ENCODE measurements around the gene MYCBPAP.

Gene MYCBPAP

DNA sequence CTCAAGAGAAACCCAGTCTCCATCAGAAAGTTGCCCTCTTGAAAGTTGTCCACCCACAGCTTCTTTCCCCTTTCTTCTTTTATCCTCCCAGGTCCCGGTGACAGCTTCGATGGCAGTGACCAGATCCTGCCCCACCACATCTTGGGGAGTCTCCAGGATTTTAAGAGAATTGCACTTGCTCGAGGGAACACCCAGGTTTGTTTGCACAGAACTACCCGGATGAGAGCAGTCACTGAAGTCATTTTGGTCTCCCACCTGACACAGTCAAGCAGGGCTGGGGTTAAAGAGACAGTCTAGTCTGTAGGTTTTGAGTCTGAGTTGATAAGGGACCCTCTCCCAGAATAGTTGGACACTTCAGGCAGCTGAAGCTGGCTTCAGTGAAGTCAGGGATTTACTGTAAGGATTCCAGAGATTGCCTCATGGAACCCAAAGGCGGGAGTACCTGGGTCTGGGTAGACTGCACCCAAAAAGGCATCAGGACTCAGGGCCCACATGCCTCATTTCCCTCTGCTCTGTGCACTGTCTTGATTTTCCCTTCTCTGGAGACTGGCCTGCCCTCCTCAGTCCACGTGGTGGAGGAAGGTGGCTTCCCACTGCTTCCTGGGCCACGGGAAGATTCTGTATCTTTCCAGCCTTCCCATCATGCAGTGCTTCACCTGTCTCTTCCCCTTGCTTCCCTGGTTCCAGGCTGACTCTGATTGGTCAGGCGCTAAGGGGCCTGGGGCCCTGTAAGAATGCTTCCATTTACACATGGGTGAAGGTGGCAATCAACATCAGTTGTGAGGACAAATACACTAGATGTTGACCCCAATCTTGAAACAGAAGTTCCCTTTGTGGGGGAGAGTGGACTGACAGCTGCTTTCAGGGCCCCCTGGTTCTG, 9.5 kb downstream of the MYCBPAP start:
- no peak for DNase-seq

DNA sequence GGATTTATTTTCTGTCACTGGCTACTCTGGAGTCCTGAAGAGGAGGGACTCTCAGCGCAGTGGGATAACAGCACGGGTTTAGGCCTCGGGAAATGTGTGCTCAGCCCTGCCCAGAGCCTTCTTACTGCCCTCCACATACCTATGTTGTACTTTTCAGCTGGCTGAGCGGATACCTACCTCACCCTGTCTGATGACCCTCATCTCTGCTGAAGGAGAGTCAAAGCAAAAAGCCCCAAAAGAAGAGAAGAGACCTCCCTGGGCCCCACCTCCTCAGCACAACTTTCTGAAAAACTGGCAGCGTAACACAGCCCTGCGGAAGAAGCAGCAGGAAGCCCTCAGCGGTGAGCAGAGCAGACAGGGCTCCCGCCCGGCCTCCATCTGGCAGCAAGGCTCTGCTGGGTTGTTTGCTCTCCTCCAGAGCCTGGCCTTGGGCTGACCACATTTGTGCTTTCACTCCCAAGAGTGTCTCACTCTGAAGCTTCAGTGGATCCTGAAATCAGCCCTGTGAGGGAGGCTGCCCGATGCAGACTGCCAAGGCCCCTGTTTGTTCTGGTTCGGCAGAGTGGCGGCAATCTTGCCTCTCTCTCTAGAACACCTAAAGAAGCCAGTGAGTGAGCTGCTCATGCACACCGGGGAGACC, 10.3 kb downstream of the MYCBPAP start:
- no peak for DNase-seq

DNA sequence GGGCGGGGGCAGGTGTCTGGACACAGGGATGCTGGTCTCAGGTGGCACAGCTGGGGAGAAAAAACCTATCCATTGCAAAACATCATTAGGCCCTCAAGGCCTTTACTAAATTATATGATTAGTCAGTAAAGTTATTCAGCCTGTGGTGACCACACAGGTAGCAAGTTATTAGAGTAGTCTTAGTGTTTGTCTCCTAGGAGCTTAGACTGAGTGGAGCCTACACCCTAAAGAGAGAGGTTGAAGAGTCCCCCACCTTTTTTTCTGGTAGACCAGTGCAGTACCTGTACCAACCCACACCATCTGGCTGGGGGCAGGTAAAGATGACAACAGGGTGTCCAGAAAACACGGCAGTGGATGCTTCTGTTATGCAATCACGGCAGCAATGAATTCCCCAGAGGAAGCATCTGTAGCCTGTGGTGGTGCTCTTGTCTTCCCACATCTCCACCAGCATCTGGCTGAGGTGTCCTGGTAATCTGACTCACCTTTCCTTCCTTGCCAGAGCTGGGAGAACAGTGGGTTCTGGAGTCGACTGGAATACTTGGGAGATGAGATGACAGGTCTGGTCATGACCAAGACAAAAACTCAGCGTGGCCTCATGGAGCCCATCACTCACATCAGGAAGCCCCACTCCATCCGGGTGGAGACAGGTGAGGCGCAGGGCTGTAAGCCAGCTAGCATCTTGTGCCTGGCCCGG, 11.0 kb downstream of the MYCBPAP start:
- no peak for DNase-seq

DNA sequence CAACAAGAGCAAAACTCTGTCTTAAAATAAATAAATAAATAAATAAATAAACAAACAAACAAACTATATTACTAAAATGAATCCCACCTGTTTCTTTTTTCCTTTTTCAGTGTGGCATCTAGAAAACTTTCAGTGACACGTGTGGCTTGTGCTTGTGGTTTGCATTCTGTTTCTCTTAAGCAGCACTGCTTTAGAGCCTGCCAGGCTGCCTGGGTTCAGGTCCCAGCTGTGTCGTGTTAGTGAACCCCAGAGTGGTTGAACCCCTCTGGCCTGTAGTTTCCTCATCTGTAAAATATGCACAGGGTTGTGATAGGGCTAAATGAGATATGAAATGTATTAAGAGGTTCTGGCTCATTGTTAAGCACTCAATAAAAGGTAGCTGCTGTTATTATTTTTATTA, 12.2 kb downstream of the MYCBPAP start:
- DNase-seq: no peak

DNA sequence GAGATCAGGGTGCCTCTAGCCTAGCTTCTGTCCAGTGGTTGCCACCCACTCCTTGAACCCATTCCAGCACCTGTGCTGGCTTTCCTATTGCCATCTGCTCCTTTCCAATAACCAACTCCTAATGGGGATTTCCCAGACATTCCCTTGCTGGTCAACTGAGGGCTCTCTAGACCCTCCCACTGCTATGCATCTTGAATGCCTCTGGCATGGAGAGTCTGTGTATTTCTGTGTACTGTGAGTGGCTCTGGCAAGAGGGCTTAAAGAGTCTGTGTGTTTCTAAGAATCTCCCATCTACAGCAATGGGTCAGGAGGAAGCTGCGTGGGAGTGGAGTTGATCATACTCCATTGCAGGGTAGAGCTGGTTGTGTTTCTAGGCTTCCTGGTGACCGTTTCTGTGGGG, 13.3 kb downstream of the MYCBPAP start:
- no peak for DNase-seq

DNA sequence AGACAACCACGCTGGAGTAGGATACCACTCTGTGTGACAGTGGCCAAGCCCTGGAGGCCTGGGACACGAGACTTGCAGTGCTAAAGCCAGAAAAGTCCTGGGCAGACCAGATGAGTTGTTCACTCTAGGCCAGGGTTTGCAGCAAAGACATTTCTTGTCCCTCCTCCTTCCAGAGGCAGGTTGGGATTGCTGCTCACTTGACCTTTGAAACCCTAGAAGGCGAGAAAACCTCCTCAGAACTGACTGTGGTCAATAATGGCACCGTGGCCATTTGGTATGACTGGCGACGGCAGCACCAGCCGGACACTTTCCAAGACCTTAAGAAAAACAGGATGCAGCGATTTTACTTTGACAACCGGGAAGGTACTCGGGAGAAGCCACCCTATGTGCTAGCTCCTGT, 14.5 kb downstream of the MYCBPAP start:
- DNase-seq: no peak

DNA sequence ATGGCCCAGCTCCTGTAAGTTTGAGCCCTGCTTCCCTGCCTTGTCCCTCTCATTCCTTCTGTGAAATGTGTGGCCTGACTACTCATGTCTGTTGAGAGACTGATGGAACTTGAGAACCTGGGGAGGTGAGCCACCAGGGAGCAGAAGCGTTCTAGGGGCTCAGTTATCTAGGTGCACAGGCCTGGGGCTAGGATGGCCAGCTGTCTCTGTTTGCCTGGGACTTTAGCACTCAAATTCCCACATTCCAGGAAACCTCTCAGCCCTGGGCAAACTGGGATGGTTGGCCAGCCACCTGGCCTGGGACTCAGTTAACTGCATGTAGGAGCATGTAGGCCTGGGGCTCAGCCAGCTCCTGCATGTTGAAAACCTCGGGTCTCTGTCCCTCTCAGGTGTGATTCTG, 15.0 kb downstream of the MYCBPAP start:
- no peak for DNase-seq

DNA sequence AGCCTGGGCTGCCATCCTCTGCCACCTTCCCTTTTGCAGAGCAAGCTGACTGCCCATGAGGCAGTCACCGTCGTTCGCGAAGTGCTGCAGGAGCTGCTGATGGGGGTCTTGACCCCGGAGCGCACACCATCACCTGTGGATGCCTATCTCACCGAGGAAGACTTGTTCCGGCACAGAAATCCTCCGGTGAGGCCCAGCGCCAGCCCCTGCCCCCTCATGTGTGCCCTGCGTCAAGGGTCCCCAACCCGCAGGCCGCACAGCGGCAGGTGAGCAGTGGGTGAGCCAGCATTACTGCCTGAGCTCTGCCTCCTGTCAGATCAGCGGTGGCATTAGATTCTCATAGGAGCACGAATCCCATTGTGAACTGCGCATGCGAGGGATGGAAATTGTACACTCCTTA, 16.6 kb downstream of the MYCBPAP start:
- no peak for DNase-seq

DNA sequence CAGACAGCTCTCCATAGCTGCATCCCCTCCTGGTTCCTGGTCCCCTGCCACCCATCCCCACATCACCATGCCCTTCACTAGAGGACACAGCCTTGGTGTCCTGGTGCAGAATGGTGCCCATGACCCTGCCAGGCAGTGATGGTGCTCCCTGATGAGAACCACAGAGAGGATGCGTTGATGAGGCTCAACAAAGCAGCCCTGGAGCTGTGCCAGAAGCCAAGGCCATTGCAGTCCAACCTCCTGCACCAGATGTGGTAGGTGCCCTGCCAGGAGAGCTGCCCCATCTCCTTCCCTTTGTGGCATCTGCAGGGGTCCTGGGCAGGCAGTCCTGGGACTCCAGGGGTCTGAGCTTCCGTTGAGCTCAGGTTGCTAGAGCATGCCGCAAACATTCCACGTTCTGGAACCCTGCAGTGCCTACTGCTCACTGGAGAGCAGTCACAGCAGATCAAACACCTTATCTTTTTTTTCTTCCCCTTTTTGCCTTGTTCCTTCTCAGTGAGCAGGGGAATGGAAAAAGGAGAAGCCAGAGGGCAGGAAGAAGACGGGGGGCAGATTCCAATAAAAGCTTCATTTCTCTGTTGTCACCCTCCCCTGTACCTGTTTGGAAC, 19.0 kb downstream of the MYCBPAP start:
- DNase-seq: no peak

DNA sequence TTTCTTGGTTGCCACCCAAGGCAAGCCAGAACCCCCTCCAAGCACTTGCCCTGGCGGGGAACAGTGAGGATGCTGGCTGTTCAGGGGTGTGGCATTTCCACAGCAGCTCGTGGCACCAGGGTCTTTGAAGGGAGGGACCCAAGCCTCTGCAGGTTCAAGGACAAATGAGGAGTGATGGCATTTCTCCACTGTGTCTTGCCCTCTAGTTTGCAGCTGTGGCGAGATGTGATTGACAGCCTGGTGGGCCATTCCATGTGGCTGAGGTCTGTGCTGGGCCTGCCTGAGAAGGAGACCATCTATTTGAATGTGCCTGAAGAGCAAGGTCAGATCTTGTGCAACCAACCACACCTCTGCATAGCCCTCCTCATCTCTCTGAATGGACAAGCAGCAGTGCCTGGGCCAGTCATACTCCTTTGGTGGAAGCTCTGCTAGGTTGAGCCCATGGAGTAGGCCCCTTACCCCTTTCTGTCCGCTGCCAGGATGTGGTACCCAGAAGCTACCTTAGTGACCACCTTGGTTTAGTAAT, 19.8 kb downstream of the MYCBPAP start:
- no peak for DNase-seq

DNA sequence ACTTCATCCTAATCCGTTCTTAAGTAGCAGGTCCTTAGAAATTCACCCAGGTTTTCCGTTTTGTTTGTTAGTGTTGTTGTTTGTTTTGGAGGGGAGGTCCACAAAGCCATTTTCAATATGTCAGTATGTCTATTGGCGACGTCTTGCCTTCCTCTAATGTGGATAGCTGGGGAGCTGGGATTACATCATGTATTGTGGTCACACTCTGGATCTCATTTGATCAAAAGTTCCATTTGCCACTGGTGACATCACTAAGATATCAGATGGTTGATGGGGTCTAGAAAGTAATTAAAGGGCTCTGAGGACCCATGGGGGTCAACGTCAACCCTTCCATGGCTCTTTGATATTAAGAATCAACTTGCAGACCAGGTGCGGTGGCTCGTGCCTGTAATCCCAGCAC, 21.6 kb downstream of the MYCBPAP start:
- DNase-seq: no peak

DNA sequence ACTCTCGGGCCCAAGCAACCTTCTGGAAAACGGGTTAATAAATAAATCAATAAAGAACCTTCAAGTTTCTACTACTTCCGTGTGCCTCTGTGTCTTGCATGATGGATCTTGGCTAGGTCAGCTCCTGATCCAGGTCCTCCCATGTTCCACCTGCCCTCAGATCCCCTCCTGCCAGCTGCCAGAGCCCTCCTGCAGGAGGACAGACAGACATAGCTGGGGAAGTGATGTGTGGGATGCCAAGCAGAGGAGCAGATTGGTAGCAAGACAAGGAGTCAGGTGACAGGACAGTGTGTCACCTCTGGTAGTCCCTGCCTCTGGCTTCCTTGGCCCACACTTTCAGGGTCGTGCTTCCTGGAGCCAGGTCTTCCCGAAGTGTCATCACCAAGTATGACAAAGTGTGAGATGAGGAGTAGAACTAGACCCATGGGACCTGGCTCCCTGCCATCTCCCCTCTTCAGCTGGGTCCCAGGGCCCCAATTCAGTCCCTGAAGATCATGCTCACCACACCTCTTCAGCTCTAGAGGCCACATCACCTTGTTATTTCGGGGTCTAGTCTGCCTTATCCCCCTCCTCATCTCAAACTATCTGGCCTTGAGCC, 23.3 kb downstream of the MYCBPAP start:
- DNase-seq: no peak

DNA sequence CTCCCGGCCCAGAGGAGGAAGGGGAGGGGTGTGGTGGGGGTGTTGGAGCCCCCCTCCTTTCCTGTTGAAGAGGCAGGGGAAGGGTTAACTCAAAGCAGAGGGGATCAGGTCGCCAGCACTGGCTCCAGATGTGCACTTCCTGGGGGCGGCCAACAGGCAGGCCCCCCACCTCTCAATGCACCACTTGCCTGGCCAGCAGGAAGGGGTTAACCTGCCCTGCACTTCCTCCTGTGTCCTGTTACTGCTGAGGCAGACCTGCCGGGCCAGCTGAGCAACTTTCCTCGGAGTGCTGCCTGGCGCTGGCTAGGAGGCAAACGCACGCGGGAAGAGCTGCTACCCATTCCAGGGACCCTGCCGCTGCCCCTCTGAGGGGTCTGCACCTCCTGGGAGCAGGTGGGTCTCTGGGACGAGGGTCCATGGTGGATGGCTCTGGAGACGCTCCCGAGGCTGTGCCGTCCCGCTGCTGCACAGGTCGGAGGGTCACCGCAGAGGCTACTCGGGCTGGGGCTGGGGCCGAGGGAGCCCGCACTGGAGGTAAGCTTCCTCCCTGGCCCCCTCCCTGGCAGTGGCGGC, 24.3 kb downstream of the MYCBPAP start, which contains the start of gene EPN3:
EPN3 (plus strand) TSS at position 284 of the 573 bp plus-strand sequence. CDS start 3,822 bp downstream, outside the sequence.
- DNase-seq: no peak

DNA sequence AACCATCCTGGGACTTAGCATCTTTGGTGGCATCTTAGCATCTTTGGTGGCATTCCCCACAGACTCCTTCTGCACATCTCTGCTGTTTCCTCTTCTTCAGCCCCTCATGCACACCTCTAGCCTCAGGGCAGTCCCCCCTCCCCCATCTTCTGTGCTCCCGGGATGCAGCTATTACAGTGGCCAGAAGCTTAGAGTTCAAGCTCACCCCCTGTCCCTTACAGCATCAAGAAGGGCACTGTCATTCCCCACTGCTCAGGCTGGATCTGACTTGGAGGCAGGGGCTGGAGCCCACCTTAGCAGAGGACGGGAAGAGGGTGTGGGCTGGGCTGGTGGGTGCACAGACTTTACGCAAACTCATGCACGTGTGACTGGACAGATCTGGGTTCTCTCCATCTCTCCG, 24.9 kb downstream of the MYCBPAP start:
- no peak for DNase-seq

DNA sequence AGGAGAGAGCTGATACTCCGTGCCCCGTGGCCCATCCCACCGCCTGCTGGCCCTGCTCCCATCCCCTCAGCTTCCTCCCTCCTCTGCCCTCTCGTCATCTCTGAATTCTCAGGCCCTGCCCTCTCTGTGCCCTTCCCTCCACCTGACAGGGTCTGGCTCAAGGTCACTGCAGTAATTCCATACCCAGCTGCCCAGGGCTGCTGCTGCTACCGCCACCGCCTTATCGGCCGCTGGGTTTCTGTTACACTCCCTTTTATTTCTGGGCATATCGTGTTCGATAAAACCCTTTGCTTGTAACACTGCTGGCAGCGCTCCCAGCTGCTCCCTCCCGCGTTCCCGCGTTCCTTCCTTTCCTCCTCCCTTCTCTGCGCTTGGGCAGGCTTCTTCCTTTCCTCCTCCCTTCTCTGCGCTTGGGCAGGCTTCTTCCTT, 25.5 kb downstream of the MYCBPAP start:
- DNase-seq: no peak

DNA sequence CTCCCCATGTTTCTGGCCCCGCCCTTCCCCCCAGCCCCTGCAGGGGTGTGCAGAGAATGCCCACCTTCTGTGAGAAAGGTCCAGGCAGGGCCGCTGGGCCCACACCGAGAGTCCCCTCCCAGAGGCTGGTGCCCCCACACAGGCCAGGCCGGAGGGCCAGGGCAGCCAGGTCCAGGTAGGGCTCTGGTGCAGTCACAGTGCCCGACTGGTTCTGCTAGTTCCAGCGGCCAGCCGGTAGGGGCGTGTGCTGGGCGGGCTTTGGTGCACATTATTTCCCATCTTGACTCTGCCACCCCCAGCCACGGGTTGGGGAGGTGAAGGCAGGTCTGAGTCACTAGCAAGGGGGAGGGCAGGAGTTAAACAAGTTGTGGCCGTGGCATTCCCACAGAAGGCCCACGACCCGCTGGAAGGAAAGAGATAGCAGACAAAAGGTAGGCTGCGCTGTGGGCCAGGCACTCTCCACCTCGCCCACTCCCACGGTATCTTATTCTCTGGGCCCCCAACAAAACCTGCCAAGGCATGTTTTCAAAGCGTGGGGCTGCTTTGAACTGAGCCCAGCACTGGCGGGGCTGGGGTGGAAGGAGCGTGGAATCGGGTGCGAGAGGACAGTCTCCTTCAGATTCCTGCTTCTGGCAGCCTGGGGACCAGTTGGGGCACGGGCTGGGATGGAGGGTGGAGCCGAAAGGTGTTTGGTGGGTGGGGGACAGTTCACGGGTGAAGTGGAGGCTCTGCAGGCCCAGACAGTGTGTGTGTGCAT, 26.2 kb downstream of the MYCBPAP start:
- no peak for DNase-seq

DNA sequence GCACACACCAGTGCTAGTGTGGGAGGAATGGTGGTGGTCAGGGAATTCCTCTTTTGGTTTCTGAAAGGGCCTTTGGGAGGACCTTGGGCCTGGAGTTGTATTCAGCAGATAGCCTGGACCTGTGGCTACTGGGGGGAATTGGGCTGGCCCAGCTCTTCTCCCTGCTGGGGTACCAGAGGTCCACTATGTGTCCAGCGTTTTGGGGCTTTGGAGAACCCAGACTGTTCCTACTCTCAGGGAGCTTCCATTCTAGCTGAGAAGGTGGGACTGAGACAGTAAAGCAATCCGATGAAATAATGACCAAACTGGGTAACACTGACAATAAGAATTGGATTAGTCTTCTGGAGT, 26.7 kb downstream of the MYCBPAP start:
- DNase-seq: peak; percentile 29

DNA sequence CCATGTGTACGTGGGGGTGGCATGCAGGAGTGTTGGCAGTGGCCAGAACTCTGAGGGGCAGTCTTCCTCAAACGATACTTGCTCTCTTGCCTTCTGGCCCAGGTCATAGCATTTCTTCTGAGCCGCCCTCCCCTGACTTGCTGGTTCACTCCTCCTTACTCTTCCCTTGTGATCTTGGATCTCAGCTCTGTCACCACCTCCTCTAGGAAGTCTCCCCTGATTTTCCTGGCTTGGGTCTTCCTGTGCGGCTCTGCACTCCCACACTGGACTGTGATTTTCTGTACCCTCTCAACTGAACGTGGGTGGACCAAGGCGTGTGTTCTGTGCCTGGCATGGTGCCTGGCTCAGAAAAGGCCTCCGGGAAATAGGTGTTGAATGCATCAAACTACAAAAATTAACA, 27.2 kb downstream of the MYCBPAP start:
- no peak for DNase-seq

DNA sequence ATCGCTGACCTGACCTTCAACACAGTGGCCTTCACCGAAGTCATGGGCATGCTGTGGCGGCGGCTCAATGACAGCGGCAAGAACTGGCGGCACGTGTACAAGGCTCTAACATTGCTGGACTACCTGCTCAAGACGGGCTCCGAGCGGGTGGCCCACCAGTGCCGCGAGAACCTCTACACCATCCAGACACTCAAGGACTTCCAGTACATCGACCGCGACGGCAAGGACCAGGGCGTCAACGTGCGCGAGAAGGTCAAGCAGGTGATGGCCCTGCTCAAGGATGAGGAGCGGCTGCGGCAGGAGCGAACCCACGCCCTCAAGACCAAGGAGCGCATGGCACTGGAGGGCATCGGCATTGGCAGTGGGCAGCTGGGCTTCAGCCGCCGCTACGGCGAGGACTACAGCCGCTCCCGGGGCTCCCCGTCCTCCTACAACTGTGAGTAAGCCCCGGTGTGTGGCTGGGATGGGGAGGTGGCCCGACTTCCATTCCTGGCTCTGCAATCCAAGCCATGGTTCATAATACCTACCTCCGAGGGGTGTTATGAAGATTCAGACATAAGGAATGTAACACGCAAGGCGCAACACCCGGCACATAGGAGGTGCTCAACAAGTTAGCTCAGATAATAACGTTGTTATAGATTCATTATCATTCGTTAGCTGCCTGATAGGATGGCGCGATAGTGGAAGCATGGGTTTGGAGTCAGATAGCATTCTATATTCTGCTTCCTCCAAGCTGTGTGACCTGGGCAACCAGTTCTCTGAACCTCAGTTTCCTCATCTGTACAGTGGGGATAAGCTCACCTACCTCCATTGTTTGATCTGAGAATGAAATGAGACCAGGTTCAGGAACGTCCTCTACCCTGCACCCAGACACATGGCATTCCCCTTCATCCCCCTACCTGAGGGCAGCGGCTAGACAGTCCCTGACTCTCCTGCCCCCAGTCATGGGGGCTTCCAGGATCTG, 28.7 kb downstream of the MYCBPAP start:
- DNase-seq: no peak
